ENCODE data around the gene PTGES2.
"Not testable (repeated sequence)": the region's sequence is repeated elsewhere in the genome, so short reads cannot be mapped to it uniquely, and the experiment has no call there.

The PTGES2 gene

DNA sequence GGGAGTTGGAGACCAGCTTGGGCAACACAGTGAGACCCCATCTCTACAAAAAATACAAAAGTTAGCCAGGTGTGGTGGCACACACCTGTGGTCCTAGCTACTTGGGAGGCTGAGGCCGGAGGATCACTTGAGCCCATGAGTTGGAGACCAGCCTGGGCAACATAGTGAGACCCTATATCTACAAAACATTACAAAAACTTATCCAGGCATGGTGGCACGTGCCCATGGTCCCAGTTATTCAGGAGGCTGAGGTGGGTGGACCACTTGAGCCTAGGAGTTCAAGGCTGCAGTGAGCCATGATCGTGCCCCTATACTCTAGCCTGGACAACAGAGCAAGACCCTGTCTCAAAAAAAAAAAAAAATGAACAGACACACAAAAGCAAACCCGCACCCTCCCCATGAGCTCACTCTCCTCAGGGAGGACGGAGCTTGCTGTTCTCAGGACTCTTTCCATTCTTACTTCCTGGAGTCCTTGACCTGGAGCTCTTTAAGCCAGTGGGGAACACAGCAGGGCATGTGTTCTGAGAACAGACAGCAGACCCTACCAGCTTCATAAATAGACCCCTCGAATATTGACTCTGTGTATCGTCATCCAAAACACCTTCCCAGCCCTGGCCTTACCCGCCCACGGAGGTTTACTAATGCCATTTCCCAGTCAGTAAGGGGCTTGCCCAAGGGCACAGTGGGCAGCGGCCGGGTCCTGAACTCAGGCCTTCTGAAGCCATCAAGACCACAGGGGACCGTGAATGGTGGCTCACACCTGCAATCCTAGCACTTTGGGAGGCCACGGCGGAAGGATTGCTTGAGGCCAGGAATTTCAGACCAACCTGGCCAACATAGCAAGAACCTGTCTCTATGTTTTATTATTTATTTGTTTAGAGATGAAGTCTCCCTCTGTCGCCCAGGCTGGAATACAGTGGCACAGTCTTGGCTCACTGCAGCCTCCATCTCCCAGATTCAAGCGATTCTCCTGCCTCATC is 11.1 kb downstream of the PTGES2 start:
- TF ChIP-seq, protein P1, sequence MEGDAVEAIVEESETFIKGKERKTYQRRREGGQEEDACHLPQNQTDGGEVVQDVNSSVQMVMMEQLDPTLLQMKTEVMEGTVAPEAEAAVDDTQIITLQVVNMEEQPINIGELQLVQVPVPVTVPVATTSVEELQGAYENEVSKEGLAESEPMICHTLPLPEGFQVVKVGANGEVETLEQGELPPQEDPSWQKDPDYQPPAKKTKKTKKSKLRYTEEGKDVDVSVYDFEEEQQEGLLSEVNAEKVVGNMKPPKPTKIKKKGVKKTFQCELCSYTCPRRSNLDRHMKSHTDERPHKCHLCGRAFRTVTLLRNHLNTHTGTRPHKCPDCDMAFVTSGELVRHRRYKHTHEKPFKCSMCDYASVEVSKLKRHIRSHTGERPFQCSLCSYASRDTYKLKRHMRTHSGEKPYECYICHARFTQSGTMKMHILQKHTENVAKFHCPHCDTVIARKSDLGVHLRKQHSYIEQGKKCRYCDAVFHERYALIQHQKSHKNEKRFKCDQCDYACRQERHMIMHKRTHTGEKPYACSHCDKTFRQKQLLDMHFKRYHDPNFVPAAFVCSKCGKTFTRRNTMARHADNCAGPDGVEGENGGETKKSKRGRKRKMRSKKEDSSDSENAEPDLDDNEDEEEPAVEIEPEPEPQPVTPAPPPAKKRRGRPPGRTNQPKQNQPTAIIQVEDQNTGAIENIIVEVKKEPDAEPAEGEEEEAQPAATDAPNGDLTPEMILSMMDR (conservative IDR thresholded peaks at IDR 0.05; ENCODE audit: control insufficient read depth, insufficient read depth, low read depth, low read length), result no peak
- DNase-seq (ENCODE audit: low read depth), result no peak
- no peak overlapping the region for H3K4me3 ChIP-seq (ENCODE audit: control insufficient read depth, low read depth, low read length)

DNA sequence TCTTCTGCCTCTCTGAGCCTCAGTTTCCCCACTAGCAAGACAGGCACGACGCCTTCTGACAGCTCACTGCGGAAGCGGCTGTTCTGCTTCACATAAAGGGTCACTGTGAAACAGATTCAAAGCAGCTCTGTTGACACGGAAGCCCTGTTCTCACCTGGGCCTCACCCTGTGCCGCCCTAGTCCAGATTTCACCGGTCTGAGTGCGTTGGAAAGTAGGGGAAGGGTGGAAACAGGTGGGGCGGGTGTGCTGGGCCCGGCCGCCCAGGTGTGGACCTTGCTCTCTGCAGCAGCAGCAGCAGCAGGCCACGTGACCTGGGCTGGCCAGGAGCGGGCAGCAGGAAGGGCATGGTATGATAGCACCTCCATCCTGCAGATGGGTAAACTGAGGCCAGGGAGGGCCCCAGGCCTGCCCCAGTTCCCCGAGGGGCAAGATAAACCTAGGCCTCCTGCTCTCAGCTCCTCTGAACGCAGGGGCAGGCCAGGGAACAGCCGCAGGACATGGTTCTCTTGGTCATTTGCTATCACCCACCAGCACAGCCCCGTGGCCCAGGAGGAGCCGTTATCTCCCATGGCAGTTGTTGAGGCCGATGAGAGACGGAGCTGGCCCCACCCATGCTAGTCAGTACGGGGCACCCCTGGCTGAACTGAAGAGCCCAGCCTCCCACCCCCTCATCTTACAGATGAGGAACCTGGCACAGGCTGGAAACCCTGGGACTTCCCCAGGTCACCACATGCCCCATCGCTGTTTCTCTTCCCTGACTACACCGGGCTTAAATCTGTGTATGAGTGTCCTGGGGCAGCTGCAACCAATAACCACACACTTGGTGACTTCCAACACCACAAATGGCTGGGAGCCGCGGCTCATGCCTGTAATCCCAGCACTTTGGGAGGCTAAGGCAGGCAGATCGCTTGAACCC is 12.1 kb downstream of the PTGES2 start:
- H3K4me3 ChIP-seq (ENCODE audit: control insufficient read depth, low read depth, low read length), result no peak overlapping the region
- TF ChIP-seq, protein P1 (conservative IDR thresholded peaks at IDR 0.05; ENCODE audit: control insufficient read depth, insufficient read depth, low read depth, low read length), result no peak
- no peak for DNase-seq (ENCODE audit: low read depth)

DNA sequence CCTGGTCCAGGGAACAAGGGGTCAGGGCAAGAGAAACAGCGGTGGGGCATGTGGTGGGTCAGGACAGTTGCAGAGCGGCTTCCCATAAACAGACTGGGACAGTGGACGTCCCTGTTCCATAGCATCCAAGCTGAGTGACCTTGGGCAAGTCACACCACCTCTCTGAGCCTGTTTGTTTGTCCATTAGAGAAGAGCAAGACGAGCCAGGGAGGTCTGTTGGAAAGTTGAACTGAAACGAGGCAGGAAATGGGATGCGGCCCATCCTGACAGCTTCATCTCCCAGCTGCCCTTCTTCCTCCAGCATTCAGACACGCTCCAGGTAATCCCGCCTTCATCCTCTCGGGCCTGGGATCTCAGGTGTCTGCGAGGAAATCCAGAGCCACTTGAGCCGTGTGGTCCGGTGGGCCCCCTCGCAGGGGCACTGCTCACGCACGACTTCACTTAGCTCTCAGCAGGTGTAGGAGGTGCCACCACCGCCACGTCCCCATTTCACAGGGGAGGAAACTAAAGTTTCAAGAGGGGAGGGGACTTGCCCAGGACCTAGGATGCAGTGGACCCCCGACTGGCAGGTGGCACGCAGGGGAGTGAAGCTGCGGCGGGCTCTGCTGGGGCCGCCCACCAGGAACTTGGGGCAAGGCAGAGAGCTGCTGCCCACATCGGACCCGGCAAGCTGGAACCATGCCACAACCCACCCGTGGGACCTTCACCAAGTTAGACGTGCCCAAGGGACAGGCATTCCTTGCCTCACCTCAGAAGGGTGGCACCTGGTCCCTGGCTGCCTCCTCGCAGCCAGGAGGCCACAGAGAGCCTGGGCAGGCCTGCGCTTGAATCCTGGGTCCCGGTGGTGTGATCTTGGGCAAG is 13.0 kb downstream of the PTGES2 start:
- no peak overlapping the region for H3K4me3 ChIP-seq (ENCODE audit: control insufficient read depth, low read depth, low read length)
- DNase-seq (ENCODE audit: low read depth), result no peak
- TF ChIP-seq, protein P1 (conservative IDR thresholded peaks at IDR 0.05; ENCODE audit: control insufficient read depth, insufficient read depth, low read depth, low read length), result no peak

DNA sequence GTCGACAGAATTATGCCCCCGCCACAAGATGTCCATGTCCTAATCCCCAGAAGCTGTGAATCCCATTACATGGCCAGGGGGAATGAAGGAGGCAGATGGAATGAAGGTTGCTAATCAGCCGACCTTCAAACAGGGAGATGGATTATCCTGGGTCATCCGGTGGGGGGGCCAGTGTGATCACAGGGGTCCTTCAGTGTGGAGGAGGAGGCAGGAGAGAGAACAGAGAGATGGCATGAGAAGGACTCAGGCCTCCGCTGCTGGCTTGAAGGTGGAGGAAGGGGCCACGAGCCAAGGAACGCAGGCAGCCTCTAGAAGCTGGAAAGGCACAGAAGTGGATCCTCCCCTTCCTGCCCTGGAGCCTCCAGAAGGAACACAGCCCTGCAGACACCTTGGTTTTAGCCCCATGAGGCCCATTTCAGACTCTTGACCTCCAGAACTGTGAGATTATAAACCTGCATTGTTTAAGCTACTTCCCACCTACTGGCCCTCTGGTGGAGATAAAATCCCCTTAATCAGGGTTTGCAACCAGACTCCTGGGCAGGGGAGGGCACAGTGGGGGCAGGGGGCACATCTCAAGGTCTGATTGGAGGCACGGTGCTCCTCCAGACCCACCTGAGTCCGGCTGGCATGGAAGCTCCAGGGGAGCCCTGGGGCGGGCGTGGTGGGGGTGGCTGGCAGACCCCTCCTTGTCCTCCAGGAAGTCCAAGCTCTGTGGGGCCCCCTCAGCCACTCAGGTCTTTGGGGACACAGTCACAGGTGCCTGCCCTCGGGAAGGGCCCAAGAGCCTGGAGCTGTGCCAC is 13.8 kb downstream of the PTGES2 start:
- no peak overlapping the region for H3K4me3 ChIP-seq (ENCODE audit: control insufficient read depth, low read depth, low read length)
- TF ChIP-seq, protein P1 (conservative IDR thresholded peaks at IDR 0.05; ENCODE audit: control insufficient read depth, insufficient read depth, low read depth, low read length), result no peak
- DNase-seq (ENCODE audit: low read depth), result no peak

DNA sequence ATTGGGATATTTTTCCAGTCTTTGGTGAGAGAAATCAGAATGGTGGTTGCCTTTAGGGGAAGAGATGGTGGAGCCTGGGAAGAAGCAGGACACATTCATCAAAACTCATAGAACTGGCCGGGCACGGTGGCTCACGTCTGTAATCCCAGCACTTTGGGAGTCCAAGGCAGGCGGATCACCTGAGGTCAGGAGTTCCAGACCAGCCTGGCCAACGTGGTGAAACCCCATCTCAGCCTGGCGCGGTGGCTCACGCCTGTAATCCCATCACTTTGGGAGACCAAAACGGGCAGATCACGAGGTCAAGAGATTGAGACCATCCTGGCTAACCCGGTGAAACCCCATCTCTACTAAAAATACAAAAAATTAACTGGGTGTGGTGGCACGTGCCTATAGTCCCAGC is 15.8 kb downstream of the PTGES2 start:
- not testable (repeated sequence) for H3K4me3 ChIP-seq (ENCODE audit: control insufficient read depth, low read depth, low read length)

DNA sequence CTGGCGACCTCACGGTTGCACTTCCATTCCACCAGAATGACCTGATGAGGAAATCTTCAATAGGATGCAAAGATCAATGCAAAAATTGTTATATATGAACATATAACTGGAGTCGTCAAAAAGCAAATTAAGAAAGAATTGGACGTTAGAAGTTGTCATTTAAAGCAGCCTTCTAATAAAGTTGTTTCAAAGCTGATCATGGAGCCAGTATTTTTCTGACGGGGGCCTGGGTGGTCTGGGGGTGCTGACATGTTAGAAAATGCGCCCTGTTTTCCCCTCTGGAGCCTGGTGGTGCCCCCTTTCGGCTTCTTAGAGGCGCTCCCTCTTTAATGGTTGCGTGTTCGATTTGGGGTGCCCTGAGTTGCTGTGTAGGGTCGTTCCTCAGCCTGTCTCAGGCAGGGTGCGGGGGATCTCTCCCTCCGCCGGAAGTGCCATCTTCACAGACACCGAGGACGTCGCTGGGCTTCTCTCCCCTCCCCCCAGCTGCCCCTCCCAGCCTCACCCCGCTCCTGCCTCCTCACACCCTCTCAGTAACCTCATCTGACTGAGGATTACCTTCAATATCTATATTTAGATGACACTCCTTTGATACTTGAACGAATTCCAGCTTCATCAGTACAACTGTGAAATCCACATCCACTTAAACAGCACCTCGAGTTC is 18.3 kb downstream of the PTGES2 start:
- TF ChIP-seq, protein P1 (conservative IDR thresholded peaks at IDR 0.05; ENCODE audit: control insufficient read depth, insufficient read depth, low read depth, low read length), result no peak
- no peak for DNase-seq (ENCODE audit: low read depth)
- H3K4me3 ChIP-seq (ENCODE audit: control insufficient read depth, low read depth, low read length), result no peak overlapping the region

More for the DNA sequence above, 15.8 kb downstream of the PTGES2 start:
- not testable (repeated sequence) for DNase-seq (ENCODE audit: low read depth)
